ENCODE data around the gene POLR2E. TPM values are rescaled to one million over a fixed set of nuclear protein-coding genes. Genes with fewer than 3 reads are reported as not detected.

The POLR2E gene
- polyA plus RNA-seq, 4 donors = 122 to 189 (median 142) TPM

DNA sequence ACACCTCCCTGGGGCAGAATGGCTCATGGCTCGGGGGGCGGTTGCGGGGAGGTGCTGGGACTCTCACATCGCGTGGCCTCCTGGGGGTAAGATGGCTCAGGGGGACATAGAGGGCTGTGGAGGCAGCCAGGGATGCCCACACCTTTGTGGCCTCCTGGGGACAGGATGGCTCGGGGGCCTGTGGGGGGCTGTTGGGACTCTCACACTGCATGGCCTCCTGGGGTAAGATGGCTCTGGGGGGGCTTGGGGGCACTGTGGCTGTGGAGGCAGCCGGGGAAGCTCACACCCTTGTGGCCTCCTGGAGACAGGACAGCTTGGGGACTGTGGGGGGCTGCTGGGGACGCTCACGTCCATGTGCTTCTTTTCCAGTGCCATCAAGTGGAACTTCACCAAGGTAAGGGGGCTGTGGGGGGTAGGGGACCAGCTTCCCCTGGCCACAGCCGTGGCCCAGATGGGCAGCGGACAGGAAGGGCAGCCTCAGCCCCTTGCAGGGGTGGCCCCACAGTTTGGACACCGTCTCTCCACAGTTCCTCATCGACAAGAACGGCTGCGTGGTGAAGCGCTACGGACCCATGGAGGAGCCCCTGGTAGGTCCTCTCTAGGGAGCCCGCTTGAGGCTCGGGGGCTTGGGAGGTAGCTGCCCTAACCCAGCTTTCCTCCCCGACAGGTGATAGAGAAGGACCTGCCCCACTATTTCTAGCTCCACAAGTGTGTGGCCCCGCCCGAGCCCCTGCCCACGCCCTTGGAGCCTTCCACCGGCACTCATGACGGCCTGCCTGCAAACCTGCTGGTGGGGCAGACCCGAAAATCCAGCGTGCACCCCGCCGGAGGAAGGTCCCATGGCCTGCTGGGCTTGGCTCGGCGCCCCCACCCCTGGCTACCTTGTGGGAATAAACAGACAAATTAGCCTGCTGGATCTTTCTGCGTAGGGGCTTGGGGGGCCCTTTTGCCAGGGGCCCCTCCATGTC is 11.0 kb upstream of the POLR2E start:
- 83 to 86% (median 86%) methylated on average over 29 to 32 of the region's 32 CpGs for WGBS, 3 donors
- Histone ChIP-seq H3K27me3 (ENCODE audit: control insufficient read depth in 3 of 3, insufficient read depth in 3 of 3, low read length in 3 of 3) (no peaks in the 10 kb centered on the region), H3K9me3 (ENCODE audit: control insufficient read depth in 2 of 2, insufficient read depth in 1 of 2, low read depth in 1 of 2, low read length in 1 of 2) (no peaks in the 10 kb centered on the region), H3K36me3 (ENCODE audit: control insufficient read depth in 3 of 3, insufficient read depth in 2 of 3, low read depth in 1 of 3, low read length in 3 of 3) (peaks cover 14 to 59% (median 23%) of the 10 kb centered on the region in 3 donors), H3K4me1 (ENCODE audit: control insufficient read depth in 3 of 3, insufficient read depth in 2 of 3, low read depth in 1 of 3, low read length in 2 of 3) (peaks cover 0 to 47% (median 9%) of the 10 kb centered on the region in 3 donors), H3K4me3 (ENCODE audit: low read depth in 1 of 3, low read length in 3 of 3) (no peak overlapping the region), H3K27ac (ENCODE audit: low read depth in 1 of 3, low read length in 2 of 3) (no peak overlapping the region)
- FAIRE-seq (no peak), DNase-seq (no peak)

GRCh38 chr19:1105008-1105872 is 10.1 kb upstream of the POLR2E start:
- H3K4me1 ChIP-seq (ENCODE audit: control insufficient read depth in 3 of 3, insufficient read depth in 2 of 3, low read depth in 1 of 3, low read length in 2 of 3) = peaks cover 0 to 47% (median 9%) of the 10 kb centered on the region in 3 donors
- 25 to 31% (median 31%) methylated on average over 66 to 69 of the region's 69 CpGs for WGBS, 3 donors

GRCh38 chr19:1104311-1105007 is 9.3 kb upstream of the POLR2E start:
- WGBS, 3 donors = 0 to 1% (median 1%) methylated on average over 19 to 93 of the region's 93 CpGs
- peaks cover 0 to 47% (median 9%) of the 10 kb centered on the region in 3 donors for H3K4me1 ChIP-seq (ENCODE audit: control insufficient read depth in 3 of 3, insufficient read depth in 2 of 3, low read depth in 1 of 3, low read length in 2 of 3)
- no peak for FAIRE-seq

More at GRCh38 chr19:1105008-1105872, 10.1 kb upstream of the POLR2E start:
- DNase-seq = peak in 1 of 2 donors; percentile 40
- H3K27me3 ChIP-seq (ENCODE audit: control insufficient read depth in 3 of 3, insufficient read depth in 3 of 3, low read length in 3 of 3) = no peaks in the 10 kb centered on the region
- peak overlapping the region; percentile 86 to 95 (median 86) for H3K4me3 ChIP-seq (ENCODE audit: low read depth in 1 of 3, low read length in 3 of 3)
- H3K27ac ChIP-seq (ENCODE audit: low read depth in 1 of 3, low read length in 2 of 3) = peak overlapping the region; percentile 98 to 100 (median 99)
- peaks cover 12 to 50% (median 18%) of the 10 kb centered on the region in 3 donors for H3K36me3 ChIP-seq (ENCODE audit: control insufficient read depth in 3 of 3, insufficient read depth in 2 of 3, low read depth in 1 of 3, low read length in 3 of 3)
- no peak for FAIRE-seq
- no peaks in the 10 kb centered on the region for H3K9me3 ChIP-seq (ENCODE audit: control insufficient read depth in 2 of 2, insufficient read depth in 1 of 2, low read depth in 1 of 2, low read length in 1 of 2)

DNA sequence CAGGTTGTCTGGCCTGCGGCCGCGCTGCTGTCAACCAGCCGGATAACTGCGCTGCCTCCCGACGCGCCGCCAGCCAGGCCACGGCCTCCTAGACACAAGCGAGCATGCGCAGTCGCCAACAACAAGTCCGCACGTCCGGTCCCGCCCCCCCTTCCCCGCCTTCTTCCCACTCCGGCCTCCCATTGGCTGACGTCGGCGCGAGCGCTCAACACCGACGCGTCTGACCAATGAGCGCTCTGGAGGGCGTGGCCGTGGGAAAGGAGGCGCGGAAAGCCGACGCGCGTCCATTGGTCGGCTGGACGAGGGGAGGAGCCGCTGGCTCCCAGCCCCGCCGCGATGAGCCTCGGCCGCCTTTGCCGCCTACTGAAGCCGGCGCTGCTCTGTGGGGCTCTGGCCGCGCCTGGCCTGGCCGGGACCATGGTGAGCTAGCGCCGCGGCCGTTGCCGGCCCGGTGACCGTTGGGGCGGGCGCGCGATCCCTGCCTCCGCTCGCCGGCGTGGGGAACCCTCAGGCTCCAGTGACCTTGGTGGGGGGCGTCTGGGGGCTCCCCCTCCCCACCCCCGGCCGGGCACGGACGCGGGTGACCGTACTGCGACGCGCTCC is 8.6 kb upstream of the POLR2E start, which contains the start of gene GPX4:
Gene GPX4 (plus strand): TSS at position 287 of the 603 bp plus-strand sequence. CDS start 50 bp downstream, at position 337.
- no peaks in the 10 kb centered on the region for H3K9me3 ChIP-seq (ENCODE audit: control insufficient read depth in 2 of 2, insufficient read depth in 1 of 2, low read depth in 1 of 2, low read length in 1 of 2)
- DNase-seq = peak; percentile 100
- WGBS, 3 donors = 0 to 1% (median 0%) methylated on average over 41 to 75 of the region's 75 CpGs
- H3K4me1 ChIP-seq (ENCODE audit: control insufficient read depth in 3 of 3, insufficient read depth in 2 of 3, low read depth in 1 of 3, low read length in 2 of 3) = peaks cover 0 to 54% (median 9%) of the 10 kb centered on the region in 3 donors
- H3K27ac ChIP-seq (ENCODE audit: low read depth in 1 of 3, low read length in 2 of 3) = peak within 1 kb of the TSS; percentile 98 to 100 (median 99)
- H3K36me3 ChIP-seq (ENCODE audit: control insufficient read depth in 3 of 3, insufficient read depth in 2 of 3, low read depth in 1 of 3, low read length in 3 of 3) = peaks cover 9 to 35% (median 13%) of the 10 kb centered on the region in 3 donors
- FAIRE-seq = peak; percentile 15
- H3K27me3 ChIP-seq (ENCODE audit: control insufficient read depth in 3 of 3, insufficient read depth in 3 of 3, low read length in 3 of 3) = no peaks in the 10 kb centered on the region
- H3K4me3 ChIP-seq (ENCODE audit: low read depth in 1 of 3, low read length in 3 of 3) = peak within 1 kb of the TSS; percentile 86 to 95 (median 86)

More at GRCh38 chr19:1104311-1105007, 9.3 kb upstream of the POLR2E start:
- Histone ChIP-seq H3K4me3 (ENCODE audit: low read depth in 1 of 3, low read length in 3 of 3) (peak overlapping the region; percentile 86 to 95 (median 86)), H3K27ac (ENCODE audit: low read depth in 1 of 3, low read length in 2 of 3) (peak overlapping the region; percentile 98 to 100 (median 99)), H3K27me3 (ENCODE audit: control insufficient read depth in 3 of 3, insufficient read depth in 3 of 3, low read length in 3 of 3) (no peaks in the 10 kb centered on the region), H3K36me3 (ENCODE audit: control insufficient read depth in 3 of 3, insufficient read depth in 2 of 3, low read depth in 1 of 3, low read length in 3 of 3) (peaks cover 12 to 42% (median 16%) of the 10 kb centered on the region in 3 donors), H3K9me3 (ENCODE audit: control insufficient read depth in 2 of 2, insufficient read depth in 1 of 2, low read depth in 1 of 2, low read length in 1 of 2) (no peaks in the 10 kb centered on the region)
- DNase-seq = peak; percentile 80 to 95

DNA sequence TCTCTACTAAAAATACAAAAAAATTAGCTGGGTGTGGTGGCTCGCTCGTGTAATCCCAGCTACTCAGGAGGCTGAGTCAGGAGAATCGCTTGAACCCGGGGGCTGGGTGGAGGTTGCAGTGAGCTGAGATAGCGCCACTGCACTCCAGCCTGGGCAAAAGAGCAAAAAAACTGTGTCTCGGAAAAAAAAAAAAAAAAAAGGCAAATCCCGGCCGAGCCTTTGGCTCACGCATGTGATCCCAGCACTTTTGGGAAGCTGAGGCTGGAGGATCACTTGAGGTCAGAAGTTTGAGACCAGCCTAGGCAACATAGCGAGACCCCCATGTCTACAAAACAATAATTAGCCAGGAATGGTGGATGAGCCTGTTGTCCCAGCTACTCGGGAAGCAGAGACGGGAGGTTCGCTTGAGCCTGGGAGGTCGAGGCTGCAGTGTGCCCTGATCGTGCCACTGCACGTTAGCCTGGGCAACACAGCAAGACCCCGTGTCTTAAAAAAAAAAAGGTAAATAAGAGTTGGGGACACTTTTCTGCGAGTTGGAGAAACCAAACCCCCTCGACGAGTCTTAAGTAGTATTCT is 8.0 kb upstream of the POLR2E start:
- FAIRE-seq (no peak), DNase-seq (no peak)
- peak overlapping the region; percentile 79 to 91 (median 88) for H3K27ac ChIP-seq (ENCODE audit: low read depth in 1 of 3, low read length in 2 of 3)
- no peaks in the 10 kb centered on the region for H3K27me3 ChIP-seq (ENCODE audit: control insufficient read depth in 3 of 3, insufficient read depth in 3 of 3, low read length in 3 of 3)
- H3K9me3 ChIP-seq (ENCODE audit: control insufficient read depth in 2 of 2, insufficient read depth in 1 of 2, low read depth in 1 of 2, low read length in 1 of 2) = no peaks in the 10 kb centered on the region
- H3K4me1 ChIP-seq (ENCODE audit: control insufficient read depth in 3 of 3, insufficient read depth in 2 of 3, low read depth in 1 of 3, low read length in 2 of 3) = peaks cover 0 to 60% (median 9%) of the 10 kb centered on the region in 3 donors
- 17 to 38% (median 29%) methylated on average over 20 of the region's 20 CpGs for WGBS, 3 donors
- H3K4me3 ChIP-seq (ENCODE audit: low read depth in 1 of 3, low read length in 3 of 3) = peak overlapping the region in 1 of 3 donors; percentile 34
- peaks cover 9 to 32% (median 12%) of the 10 kb centered on the region in 3 donors for H3K36me3 ChIP-seq (ENCODE audit: control insufficient read depth in 3 of 3, insufficient read depth in 2 of 3, low read depth in 1 of 3, low read length in 3 of 3)

DNA sequence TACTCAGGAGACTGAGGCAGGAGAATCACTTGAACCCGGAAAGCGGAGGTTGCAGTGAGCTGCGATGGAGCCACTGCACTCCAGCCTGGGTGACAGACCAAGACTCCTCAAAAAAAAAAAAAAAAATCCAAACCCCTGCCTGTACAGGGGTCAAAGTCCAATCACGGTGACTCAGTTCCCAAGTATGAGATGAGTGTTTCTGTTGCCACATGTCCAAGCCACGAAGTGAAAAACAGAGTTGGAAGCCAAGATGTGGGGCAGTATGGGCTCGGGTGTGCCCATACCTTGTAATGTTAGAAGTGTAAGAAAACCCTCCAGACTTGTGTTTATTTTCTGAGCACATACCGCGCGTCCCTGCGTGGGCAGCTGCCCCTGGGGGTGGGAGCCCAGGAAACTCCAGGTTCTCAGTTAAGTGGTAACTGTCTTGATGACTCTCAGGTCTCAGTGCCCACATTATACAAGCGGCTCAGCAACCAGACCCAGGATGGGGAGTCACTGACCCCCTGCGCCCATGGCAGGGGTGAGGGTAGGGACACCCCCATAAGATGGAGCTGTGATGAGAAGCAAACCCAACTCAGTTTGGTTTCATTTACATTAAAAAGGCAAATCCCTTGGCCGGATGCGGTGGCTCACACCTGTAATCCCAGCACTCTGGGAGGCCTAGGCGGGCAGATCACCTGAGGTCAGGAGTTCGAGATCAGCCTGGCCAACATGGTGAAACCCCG is 7.4 kb upstream of the POLR2E start:
- Histone ChIP-seq H3K4me1 (ENCODE audit: control insufficient read depth in 3 of 3, insufficient read depth in 2 of 3, low read depth in 1 of 3, low read length in 2 of 3) (peaks cover 0 to 66% (median 9%) of the 10 kb centered on the region in 3 donors), H3K4me3 (ENCODE audit: low read depth in 1 of 3, low read length in 3 of 3) (no peak overlapping the region), H3K36me3 (ENCODE audit: control insufficient read depth in 3 of 3, insufficient read depth in 2 of 3, low read depth in 1 of 3, low read length in 3 of 3) (peaks cover 6 to 28% (median 7%) of the 10 kb centered on the region in 3 donors), H3K27me3 (ENCODE audit: control insufficient read depth in 3 of 3, insufficient read depth in 3 of 3, low read length in 3 of 3) (no peaks in the 10 kb centered on the region), H3K9me3 (ENCODE audit: control insufficient read depth in 2 of 2, insufficient read depth in 1 of 2, low read depth in 1 of 2, low read length in 1 of 2) (no peaks in the 10 kb centered on the region), H3K27ac (ENCODE audit: low read depth in 1 of 3, low read length in 2 of 3) (peak overlapping the region; percentile 79 to 91 (median 88))
- FAIRE-seq (no peak), DNase-seq (peak; percentile 83 to 91)
- 32 to 53% (median 42%) methylated on average over 17 of the region's 17 CpGs for WGBS, 3 donors

DNA sequence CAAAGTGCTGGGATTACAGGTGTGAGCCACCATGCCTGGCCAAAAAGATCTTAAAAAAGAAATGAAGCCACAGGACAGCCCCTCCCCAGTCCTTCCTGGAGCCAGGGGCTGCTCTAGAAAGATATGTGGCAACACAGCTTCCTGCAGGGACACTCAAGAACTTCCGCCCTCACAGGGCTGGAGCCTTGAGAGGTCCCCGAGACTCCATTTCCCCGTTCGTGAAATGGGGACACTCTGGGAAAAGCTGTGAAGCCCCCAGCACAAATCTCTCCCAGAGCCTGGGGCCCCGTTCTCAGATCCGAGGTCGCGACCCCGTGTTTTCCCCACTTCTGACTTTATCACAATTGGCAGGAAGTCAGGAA is 6.1 kb upstream of the POLR2E start:
- FAIRE-seq (no peak), DNase-seq (no peak)
- Histone ChIP-seq H3K9me3 (ENCODE audit: control insufficient read depth in 2 of 2, insufficient read depth in 1 of 2, low read depth in 1 of 2, low read length in 1 of 2) (no peaks in the 10 kb centered on the region), H3K4me1 (ENCODE audit: control insufficient read depth in 3 of 3, insufficient read depth in 2 of 3, low read depth in 1 of 3, low read length in 2 of 3) (peaks cover 0 to 58% (median 9%) of the 10 kb centered on the region in 3 donors), H3K27ac (ENCODE audit: low read depth in 1 of 3, low read length in 2 of 3) (peak overlapping the region; percentile 38 to 91 (median 88)), H3K4me3 (ENCODE audit: low read depth in 1 of 3, low read length in 3 of 3) (no peak overlapping the region), H3K27me3 (ENCODE audit: control insufficient read depth in 3 of 3, insufficient read depth in 3 of 3, low read length in 3 of 3) (no peaks in the 10 kb centered on the region), H3K36me3 (ENCODE audit: control insufficient read depth in 3 of 3, insufficient read depth in 2 of 3, low read depth in 1 of 3, low read length in 3 of 3) (peaks cover 0 to 15% (median 2%) of the 10 kb centered on the region in 3 donors)
- 30 to 60% (median 56%) methylated on average over 9 of the region's 9 CpGs for WGBS, 3 donors

Measured in small intestine (tissue), 7 donors.